ENCODE data around the gene M1AP. TPM values are rescaled to one million over a fixed set of nuclear protein-coding genes. Genes with fewer than 3 reads are reported as not detected.
A peak's percentile ranks its signal among the peaks of the same experiment; 100 is the strongest.

The M1AP gene
- total RNA-seq, 1 donor from 2014 or later: 1.6 TPM

DNA sequence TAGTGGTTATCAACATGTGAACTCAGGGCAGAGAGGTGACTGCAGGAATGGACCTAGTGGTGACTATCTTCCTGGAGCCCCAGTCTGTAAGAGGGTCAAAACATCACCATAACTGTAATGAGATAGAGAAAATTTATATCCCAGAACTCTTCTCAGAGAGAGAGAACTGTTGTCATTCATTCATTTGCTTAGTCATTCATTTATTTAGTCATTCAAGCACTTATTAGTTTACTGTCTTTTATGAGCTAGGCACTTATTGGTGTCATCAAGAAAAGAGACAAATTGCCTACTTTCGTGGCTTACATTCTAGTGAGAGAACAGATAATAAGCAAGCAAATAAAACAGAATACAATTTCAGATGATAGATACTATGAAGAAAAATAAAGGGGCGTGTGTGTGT is 59.5 kb downstream of the M1AP start:
- no peak for ATAC-seq

DNA sequence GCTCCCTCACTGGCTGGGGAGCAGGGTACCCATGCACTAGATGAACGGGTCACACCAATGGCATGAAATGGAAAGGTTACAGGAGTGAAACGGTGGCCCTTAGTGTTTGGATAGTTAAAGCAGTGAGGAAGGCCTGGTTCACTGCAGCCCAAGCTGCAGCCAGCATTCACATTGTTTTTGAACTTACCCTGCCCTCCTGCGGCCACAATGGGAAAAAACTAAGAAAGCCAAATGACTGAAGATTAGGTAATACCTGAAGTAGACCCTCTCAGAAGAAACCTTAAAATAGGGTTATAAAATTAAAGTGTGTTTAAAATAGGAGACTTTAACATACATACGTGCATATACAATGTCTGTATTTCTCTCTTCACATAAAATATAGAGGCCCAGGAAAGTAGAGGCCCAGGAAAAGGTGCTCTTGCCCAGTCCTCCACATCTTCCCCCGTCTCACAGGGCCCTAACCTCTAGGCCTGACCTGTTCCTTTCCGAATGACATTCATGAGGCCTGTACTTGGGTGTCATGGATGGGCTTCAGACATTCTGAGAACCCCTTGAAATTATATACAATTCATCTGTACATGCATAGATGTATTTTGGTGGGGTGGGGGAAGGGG is 60.4 kb downstream of the M1AP start:
- peak; percentile 75 for ATAC-seq

DNA sequence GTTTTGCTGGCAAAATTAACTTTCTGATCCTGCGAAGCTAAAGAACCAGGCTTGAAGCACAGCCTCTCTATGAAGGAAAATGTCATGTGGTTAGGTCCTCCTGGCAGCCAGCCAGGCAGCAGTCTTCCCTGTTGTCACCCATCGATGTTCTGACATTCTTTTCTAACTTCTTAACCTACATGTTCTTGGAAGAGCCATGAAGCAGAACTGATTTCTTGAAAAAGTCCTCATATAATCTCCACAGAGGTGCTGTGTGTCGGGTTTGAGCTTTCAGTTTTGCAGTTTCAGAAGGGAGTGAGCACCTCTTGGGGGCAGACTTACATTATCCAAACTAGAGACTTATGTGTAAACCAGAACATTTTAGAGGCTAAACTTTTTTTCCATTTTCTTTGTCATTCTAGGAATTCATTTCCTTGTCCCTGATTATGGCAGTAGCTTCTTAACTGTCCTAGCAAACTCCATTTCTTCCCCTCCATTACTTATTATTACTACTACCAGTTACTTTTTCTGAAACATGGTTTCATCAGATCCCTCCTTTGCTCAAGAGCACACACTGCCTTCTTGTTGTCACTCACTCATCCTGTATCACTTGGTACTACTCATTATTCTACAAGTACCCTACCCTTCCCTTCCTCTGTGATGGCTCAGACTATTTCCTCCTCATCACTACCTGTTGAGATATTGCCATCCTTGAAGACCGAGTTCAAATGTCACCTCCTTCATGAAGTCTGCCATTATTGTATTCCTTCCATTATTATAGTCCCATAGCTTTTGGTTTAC is 62.5 kb downstream of the M1AP start:
- no peak for ATAC-seq

GRCh38 chr2:74584088-74584645 is 64.0 kb downstream of the M1AP start:
- ATAC-seq: no peak

- ATAC-seq: no peak
Measured at GRCh38 chr2:74583504-74583903, 64.6 kb downstream of the M1AP start.

DNA sequence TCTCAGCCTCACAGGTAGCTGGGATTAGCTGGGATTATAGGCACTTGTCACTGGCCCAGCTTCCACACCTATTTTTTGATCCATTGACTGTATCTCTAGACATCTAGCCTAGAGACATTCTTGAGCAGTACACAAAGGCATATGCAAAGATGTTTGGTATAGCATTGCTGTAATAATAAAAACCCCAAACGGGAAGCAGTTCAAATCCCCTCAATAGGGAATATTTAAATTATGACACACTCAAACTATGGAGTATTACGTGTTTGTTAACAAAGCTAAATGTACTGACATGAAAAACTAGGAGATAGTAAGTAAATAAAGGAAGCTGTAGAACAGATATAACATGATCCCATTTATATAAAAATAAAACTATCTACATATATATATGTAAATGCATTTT is 65.9 kb downstream of the M1AP start:
- no peak for ATAC-seq

- no peak for ATAC-seq
Measured at GRCh38 chr2:74581463-74581862, 66.7 kb downstream of the M1AP start.

DNA sequence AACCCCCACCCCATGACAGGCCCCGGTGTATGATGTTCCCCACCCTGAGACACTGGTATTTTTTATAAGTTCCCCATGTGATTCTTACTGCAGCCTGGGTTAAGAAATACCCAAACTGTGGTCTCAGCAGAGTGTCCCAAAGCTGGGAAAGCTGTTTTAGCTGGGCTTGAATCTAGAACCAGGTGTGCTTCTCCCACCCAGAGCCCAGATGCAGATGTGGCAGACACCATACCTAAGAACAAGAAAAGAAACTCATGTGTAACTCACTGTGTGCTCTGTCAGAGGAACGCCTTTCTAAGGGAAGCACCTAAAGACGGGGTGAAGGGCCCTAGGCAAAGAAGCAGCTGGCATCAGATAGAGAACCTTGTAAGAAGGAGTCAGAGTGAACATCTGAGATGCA is 69.7 kb downstream of the M1AP start:
- no peak for ATAC-seq

GRCh38 chr2:74577448-74577847 is 70.7 kb downstream of the M1AP start:
- no peak for ATAC-seq

DNA sequence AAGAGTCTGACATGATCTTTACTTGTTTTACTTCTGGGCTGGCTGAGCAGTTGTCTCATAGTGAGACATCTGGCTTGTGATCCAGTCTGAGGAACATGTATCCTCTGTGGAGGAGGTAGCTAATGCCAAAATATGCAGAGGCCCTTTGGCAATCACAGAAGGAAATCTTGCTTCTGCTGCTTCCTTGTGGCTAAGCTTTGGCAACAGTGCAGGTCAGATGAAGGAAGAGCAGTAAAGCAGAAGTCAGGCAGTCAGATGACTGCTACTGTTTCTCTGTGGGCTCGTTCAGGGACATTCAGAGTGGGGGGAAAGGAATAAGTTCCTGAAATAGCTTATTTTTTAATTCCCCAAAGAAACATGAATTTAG is 71.3 kb downstream of the M1AP start:
- peak; percentile 47 for ATAC-seq

- no peak for ATAC-seq
Measured at GRCh38 chr2:74576211-74576862, 71.8 kb downstream of the M1AP start.

DNA sequence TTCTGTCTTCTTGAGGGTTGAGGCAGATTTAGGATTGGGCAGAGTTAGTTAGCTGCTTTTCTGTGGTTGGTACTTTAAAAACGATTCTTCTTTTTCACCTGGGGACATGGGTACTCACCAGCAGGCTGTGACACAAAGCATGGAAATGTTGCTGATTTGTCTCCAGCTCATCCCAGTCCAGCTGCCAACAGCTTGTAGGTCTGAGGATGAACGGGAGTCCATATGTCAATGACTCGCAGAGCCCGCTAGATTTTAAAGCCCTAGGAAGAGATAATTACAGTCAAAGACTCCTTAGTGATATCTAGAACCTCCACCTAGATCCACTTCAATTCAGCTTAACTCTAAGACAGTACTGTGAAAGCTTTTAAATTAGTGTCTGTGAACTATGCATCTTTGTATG is 72.8 kb downstream of the M1AP start:
- no peak for ATAC-seq

DNA sequence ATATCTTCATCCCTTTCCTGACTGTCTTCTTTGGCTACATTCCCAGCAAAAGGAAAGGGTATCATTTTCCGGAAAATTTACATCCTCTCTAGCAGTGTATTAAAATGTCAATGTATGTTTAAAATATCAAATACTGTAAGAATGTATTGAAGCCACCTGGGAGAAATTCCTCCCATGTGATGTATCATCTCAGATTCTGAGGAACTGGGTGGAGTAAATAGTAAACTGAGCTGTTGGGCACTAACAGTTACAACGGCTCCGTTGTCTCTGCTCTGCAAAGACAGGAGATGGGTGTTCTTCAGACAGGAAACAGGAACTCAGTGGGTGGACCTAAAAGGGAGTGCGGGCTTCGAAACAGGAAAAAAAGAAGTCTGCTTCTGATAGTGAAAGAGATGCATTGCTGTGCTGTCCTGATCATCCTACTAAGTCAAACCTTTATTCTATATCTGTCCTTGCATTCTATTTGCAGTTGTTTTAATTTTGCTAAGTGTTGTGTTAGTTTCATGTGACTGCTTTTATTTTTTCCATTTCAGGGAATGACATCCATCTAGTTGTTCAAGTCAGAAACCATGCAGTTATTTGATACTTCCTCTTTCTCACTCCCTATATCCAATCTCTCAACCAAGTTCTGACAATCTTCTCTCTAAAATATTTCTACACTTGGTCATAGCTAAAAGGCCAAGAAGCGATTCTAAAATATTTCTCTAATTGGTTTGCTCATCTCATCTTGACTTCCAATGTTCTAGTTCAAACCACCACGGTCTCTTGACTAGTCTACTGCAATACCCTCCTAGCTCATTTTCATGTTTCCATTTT is 74.2 kb downstream of the M1AP start:
- no peak for ATAC-seq

DNA sequence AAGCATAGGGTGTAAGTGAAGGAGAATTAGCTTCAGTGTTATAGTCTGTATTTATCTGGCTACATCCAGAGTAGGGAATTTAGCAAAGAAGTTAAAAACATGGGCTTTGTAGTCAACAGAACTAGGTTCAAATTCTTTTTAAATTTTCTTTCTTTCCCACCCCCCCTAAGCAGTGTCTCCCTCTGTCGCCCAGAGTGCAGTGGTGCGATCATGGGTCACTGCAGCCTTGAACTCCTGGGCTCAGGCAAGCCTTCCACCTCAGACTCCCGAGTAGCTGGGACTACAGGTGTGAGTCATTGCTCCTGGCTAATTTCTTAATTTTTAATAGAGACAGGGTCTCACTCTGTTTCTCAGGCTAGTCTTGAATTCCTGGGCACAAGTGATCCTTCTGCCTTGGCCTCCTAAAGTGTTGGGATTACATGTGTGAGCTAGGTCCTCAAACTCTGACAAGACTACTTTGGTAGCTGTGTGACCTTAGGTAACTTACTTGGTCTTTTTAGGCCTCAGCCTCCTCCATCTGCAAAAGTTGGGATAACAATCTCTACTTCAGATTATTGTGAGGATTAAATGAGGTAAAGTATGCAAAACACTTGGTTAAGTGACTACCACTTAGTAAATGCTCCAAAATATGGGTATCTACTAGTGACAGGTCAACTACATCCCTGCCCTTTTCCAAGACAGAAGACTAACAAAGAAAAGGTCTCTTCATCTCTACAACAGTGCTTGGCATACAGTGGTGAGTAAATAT is 75.8 kb downstream of the M1AP start:
- ATAC-seq: no peak

DNA sequence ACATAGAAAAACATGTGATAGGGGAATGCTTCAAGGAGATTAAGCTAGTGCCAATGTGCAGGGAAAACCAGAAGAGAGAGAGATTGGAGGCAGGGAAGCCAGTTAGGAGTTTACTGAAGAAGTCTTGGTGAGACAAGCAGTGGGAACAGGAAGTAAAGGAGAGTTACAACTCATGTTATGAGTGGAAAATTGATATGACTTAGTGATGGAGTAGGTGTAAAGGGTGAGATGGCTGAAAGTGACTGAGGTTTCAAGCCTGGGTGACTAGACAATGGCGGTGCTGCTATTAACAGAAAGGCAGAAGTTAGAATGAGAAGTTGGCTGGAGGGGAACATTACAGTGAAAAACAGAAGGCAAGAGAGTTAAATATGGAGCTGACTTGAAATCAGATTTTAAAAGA is 77.1 kb downstream of the M1AP start:
- ATAC-seq: no peak

DNA sequence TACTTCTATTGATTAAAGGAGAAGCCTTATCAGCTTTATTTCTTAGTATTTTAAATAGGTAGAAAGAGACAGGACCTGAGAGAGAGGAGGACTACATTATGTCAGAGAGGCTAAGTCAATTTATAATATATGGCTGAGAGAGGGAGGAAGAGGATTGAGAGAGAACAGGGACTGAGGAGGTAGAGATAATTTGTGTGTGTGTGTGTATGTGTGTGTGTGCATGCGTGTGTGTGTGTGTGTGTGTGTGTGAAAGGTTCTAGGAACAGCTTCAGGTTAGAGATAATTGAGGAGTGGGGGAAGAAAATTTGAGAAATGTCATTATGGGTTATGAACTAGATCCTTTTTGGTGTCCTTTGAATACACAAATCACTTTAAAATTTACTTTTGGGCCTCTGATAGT is 78.4 kb downstream of the M1AP start:
- no peak for ATAC-seq

GRCh38 chr2:74567881-74568280 is 80.2 kb downstream of the M1AP start:
- no peak for ATAC-seq

DNA sequence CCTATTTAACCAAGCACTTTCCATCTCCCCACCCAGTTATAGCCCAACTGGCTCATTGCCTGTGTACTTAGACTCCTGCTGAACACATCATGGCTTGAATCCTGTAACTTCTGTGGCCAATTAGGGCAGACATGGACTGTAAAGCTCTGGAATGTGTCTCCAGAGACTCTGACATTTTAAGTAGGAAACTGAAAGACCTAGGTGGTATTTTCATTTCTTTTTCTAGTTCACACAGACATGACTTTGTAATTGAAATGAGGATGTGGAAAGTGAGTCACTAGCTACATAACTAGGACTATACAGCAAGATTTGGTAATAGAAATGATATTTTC is 81.4 kb downstream of the M1AP start:
- no peak for ATAC-seq

- no peak for ATAC-seq
Measured at GRCh38 chr2:74566076-74566753, 81.9 kb downstream of the M1AP start.

DNA sequence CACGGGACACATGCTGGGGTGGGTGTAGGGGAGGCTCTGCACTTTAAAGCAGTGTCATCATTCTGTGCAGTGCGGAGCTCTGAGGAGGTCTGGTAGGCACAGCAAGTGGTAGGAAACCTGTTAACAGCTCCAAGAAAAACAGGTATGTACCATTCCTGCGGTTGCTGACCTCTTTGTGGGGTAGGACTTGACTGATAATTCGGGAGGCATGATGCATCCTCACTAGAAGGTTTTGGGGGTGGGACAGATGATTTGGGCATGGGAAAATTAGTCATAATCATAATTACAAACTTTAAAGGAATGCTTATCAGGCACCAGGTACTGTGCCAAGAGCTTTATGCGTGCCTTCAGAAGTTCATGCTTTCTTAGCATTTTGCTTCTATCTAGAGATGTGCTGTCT is 83.9 kb downstream of the M1AP start:
- ATAC-seq: no peak

- no peak for ATAC-seq
Measured at GRCh38 chr2:74562126-74562775, 85.9 kb downstream of the M1AP start.

All from esophagus mucosa (tissue), 1 donor.